ENCODE data around the gene UBE3D. TPM values are rescaled to one million over a fixed set of nuclear protein-coding genes. Genes with fewer than 3 reads are reported as not detected.

UBE3D gene
- total and polyA plus RNA-seq, 4 donors: 7.5 to 17.0 (median 12.3) TPM

GRCh38 chr6:82959385-82959941 is 106.2 kb downstream of the UBE3D start:
- WGBS (ENCODE audit: insufficient coverage): 80% methylated on average over 3 of the region's 4 CpGs
- Histone ChIP-seq H3K4me1 (ENCODE audit: control insufficient read depth, insufficient read depth, low read length) (no peaks in the 10 kb centered on the region), H3K36me3 (ENCODE audit: control insufficient read depth, insufficient read depth, low read length) (peaks cover 3% of the 10 kb centered on the region), H3K27me3 (ENCODE audit: control insufficient read depth, insufficient read depth, low read length) (no peaks in the 10 kb centered on the region), H3K9me3 (ENCODE audit: control insufficient read depth, insufficient read depth, low read length) (no peaks in the 10 kb centered on the region), H3K4me3 (ENCODE audit: low read depth, low read length) (no peak overlapping the region), H3K27ac (ENCODE audit: low read depth, low read length) (no peak overlapping the region)
- DNase-seq (ENCODE audit: low read depth in 4 of 6, low spot score in 6 of 6): no peak

GRCh38 chr6:82958551-82958950 is 107.1 kb downstream of the UBE3D start:
- Histone ChIP-seq H3K27me3 (ENCODE audit: control insufficient read depth, insufficient read depth, low read length) (no peaks in the 10 kb centered on the region), H3K4me3 (ENCODE audit: low read depth, low read length) (no peak overlapping the region), H3K27ac (ENCODE audit: low read depth, low read length) (no peak overlapping the region), H3K9me3 (ENCODE audit: control insufficient read depth, insufficient read depth, low read length) (no peaks in the 10 kb centered on the region), H3K36me3 (ENCODE audit: control insufficient read depth, insufficient read depth, low read length) (peaks cover 3% of the 10 kb centered on the region), H3K4me1 (ENCODE audit: control insufficient read depth, insufficient read depth, low read length) (no peaks in the 10 kb centered on the region)
- no CpG with 5 or more reads among the region's 1 CpG for WGBS (ENCODE audit: insufficient coverage)
- no peak for DNase-seq (ENCODE audit: low read depth in 4 of 6, low spot score in 6 of 6)

- no peak for DNase-seq (ENCODE audit: low read depth in 4 of 6, low spot score in 6 of 6)
- WGBS (ENCODE audit: insufficient coverage): no CpG with 5 or more reads among the region's 2 CpGs
Observed at GRCh38 chr6:82957868-82958245, 107.8 kb downstream of the UBE3D start.

DNA sequence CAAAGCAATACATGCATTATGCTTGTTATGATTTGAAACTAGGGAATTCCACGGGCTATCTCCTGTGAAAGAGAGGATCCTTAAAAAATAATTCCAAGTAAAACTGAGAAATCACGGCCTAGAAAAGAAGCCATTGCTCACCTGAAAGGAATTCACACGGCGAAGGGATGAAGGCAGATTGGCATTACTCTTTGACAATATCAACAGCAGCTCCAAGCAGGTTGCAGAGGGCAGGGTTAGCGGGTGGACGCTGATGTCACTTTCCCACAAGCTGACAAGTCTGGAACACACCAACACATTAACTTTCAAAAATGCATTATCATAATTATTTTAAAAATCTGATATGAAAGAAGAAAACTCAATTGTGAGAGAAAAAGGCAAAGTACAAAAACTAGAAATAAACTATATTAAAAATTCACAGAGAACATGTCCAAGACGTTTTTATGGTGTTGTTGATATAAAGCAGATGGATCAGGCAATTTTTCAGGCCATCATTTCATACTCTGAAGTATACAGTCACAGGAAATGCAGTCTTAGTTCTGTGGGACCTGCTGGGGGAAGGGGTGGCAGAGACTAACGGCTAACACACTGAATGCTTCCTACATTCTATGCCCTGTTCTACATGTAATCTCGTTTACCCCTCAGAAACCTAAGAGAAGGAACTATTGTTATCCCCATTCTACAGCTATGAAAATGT is 108.3 kb downstream of the UBE3D start:
- Histone ChIP-seq H3K27me3 (ENCODE audit: control insufficient read depth, insufficient read depth, low read length) (no peaks in the 10 kb centered on the region), H3K4me3 (ENCODE audit: low read depth, low read length) (no peak overlapping the region), H3K9me3 (ENCODE audit: control insufficient read depth, insufficient read depth, low read length) (no peaks in the 10 kb centered on the region), H3K36me3 (ENCODE audit: control insufficient read depth, insufficient read depth, low read length) (peaks cover 3% of the 10 kb centered on the region), H3K4me1 (ENCODE audit: control insufficient read depth, insufficient read depth, low read length) (no peaks in the 10 kb centered on the region), H3K27ac (ENCODE audit: low read depth, low read length) (no peak overlapping the region)
- WGBS (ENCODE audit: insufficient coverage): 100% methylated on average over 3 of the region's 9 CpGs
- no peak for DNase-seq (ENCODE audit: low read depth in 4 of 6, low spot score in 6 of 6)

More at GRCh38 chr6:82957868-82958245, 107.8 kb downstream of the UBE3D start:
- no peak overlapping the region for H3K27ac ChIP-seq (ENCODE audit: low read depth, low read length)
- H3K27me3 ChIP-seq (ENCODE audit: control insufficient read depth, insufficient read depth, low read length): no peaks in the 10 kb centered on the region
- H3K36me3 ChIP-seq (ENCODE audit: control insufficient read depth, insufficient read depth, low read length): peaks cover 3% of the 10 kb centered on the region
- H3K4me3 ChIP-seq (ENCODE audit: low read depth, low read length): no peak overlapping the region
- no peaks in the 10 kb centered on the region for H3K4me1 ChIP-seq (ENCODE audit: control insufficient read depth, insufficient read depth, low read length)
- no peaks in the 10 kb centered on the region for H3K9me3 ChIP-seq (ENCODE audit: control insufficient read depth, insufficient read depth, low read length)

DNA sequence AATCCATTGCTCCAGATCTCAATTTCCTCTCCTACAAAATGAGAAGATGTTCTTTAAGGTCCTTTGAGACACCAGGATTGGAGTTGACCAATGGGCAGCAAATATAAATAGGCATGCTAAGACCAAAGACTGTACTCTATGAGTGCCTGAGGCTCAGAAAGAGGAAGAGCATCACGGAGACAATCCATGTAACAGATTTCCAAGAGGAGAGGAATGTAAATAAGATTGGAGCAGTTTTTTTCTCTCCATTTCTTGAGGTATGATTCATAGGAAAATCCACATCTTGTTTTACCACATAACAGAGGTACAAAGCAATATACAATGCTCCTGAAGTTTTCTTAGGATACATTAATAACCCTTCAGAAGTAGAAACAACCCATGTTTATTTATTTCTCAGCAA is 109.8 kb downstream of the UBE3D start:
- H3K4me3 ChIP-seq (ENCODE audit: low read depth, low read length): no peak overlapping the region
- no CpG with 5 or more reads among the region's 1 CpG for WGBS (ENCODE audit: insufficient coverage)
- no peaks in the 10 kb centered on the region for H3K4me1 ChIP-seq (ENCODE audit: control insufficient read depth, insufficient read depth, low read length)
- H3K27ac ChIP-seq (ENCODE audit: low read depth, low read length): no peak overlapping the region
- no peaks in the 10 kb centered on the region for H3K9me3 ChIP-seq (ENCODE audit: control insufficient read depth, insufficient read depth, low read length)
- H3K36me3 ChIP-seq (ENCODE audit: control insufficient read depth, insufficient read depth, low read length): peaks cover 3% of the 10 kb centered on the region
- no peak for DNase-seq (ENCODE audit: low read depth in 4 of 6, low spot score in 6 of 6)
- H3K27me3 ChIP-seq (ENCODE audit: control insufficient read depth, insufficient read depth, low read length): no peaks in the 10 kb centered on the region

DNA sequence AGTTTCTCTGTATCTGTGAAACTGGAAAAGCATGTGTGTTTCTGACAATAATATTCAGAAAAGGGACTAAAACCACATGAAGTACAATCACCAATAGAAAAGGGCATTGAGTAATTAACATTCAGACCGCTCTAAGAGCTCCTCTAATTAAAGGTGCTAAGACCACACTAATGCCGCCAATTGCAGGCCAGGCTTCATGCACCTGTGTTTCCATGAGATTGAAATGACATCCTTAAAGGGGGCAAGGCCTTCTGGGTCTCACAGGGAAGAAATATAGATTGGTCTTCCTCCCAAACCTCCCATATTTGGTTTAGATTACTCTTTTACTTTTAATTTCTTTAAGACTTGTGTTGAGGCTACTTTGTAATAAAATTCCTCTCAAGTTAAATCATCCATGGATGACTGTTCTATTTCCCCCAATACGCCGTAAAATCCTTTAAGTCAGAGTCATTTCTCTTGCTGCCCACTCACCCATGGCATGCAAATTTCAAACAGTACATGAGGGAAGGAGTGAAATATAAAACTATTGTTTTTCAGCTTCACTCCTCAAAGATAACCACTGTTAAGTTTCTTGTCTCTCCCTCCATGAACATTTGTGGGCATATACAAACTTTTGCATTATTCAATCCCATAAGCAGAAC is 110.6 kb downstream of the UBE3D start:
- H3K4me3 ChIP-seq (ENCODE audit: low read depth, low read length): no peak overlapping the region
- H3K9me3 ChIP-seq (ENCODE audit: control insufficient read depth, insufficient read depth, low read length): no peaks in the 10 kb centered on the region
- WGBS (ENCODE audit: insufficient coverage): no CpG with 5 or more reads among the region's 4 CpGs
- H3K27ac ChIP-seq (ENCODE audit: low read depth, low read length): no peak overlapping the region
- DNase-seq (ENCODE audit: low read depth in 4 of 6, low spot score in 6 of 6): no peak
- no peaks in the 10 kb centered on the region for H3K27me3 ChIP-seq (ENCODE audit: control insufficient read depth, insufficient read depth, low read length)
- no peaks in the 10 kb centered on the region for H3K4me1 ChIP-seq (ENCODE audit: control insufficient read depth, insufficient read depth, low read length)
- peaks cover 3% of the 10 kb centered on the region for H3K36me3 ChIP-seq (ENCODE audit: control insufficient read depth, insufficient read depth, low read length)

- H3K4me1 ChIP-seq (ENCODE audit: control insufficient read depth, insufficient read depth, low read length): no peaks in the 10 kb centered on the region
- WGBS (ENCODE audit: insufficient coverage): no CpG with 5 or more reads among the region's 2 CpGs
- no peaks in the 10 kb centered on the region for H3K27me3 ChIP-seq (ENCODE audit: control insufficient read depth, insufficient read depth, low read length)
- no peaks in the 10 kb centered on the region for H3K9me3 ChIP-seq (ENCODE audit: control insufficient read depth, insufficient read depth, low read length)
- no peak overlapping the region for H3K27ac ChIP-seq (ENCODE audit: low read depth, low read length)
- no peak overlapping the region for H3K4me3 ChIP-seq (ENCODE audit: low read depth, low read length)
- DNase-seq (ENCODE audit: low read depth in 4 of 6, low spot score in 6 of 6): peak in 1 of 6 donors; percentile 7
- H3K36me3 ChIP-seq (ENCODE audit: control insufficient read depth, insufficient read depth, low read length): peaks cover 3% of the 10 kb centered on the region
Observed at GRCh38 chr6:82954356-82954755, 111.3 kb downstream of the UBE3D start.

GRCh38 chr6:82953871-82954270 is 111.8 kb downstream of the UBE3D start:
- Histone ChIP-seq H3K27me3 (ENCODE audit: control insufficient read depth, insufficient read depth, low read length) (no peaks in the 10 kb centered on the region), H3K4me3 (ENCODE audit: low read depth, low read length) (no peak overlapping the region), H3K36me3 (ENCODE audit: control insufficient read depth, insufficient read depth, low read length) (peaks cover 3% of the 10 kb centered on the region), H3K9me3 (ENCODE audit: control insufficient read depth, insufficient read depth, low read length) (no peaks in the 10 kb centered on the region), H3K27ac (ENCODE audit: low read depth, low read length) (no peak overlapping the region), H3K4me1 (ENCODE audit: control insufficient read depth, insufficient read depth, low read length) (no peaks in the 10 kb centered on the region)
- no peak for DNase-seq (ENCODE audit: low read depth in 4 of 6, low spot score in 6 of 6)
- WGBS (ENCODE audit: insufficient coverage): 62% methylated on average over 3 of the region's 4 CpGs

GRCh38 chr6:82951935-82952334 is 113.7 kb downstream of the UBE3D start:
- Histone ChIP-seq H3K9me3 (ENCODE audit: control insufficient read depth, insufficient read depth, low read length) (no peaks in the 10 kb centered on the region), H3K4me3 (ENCODE audit: low read depth, low read length) (no peak overlapping the region), H3K27me3 (ENCODE audit: control insufficient read depth, insufficient read depth, low read length) (no peaks in the 10 kb centered on the region), H3K36me3 (ENCODE audit: control insufficient read depth, insufficient read depth, low read length) (peaks cover 3% of the 10 kb centered on the region), H3K27ac (ENCODE audit: low read depth, low read length) (no peak overlapping the region), H3K4me1 (ENCODE audit: control insufficient read depth, insufficient read depth, low read length) (no peaks in the 10 kb centered on the region)
- WGBS (ENCODE audit: insufficient coverage): no CpG with 5 or more reads among the region's 1 CpG
- DNase-seq (ENCODE audit: low read depth in 4 of 6, low spot score in 6 of 6): no peak

- no peak overlapping the region for H3K27ac ChIP-seq (ENCODE audit: low read depth, low read length)
- no peak for DNase-seq (ENCODE audit: low read depth in 4 of 6, low spot score in 6 of 6)
- no peaks in the 10 kb centered on the region for H3K27me3 ChIP-seq (ENCODE audit: control insufficient read depth, insufficient read depth, low read length)
- H3K36me3 ChIP-seq (ENCODE audit: control insufficient read depth, insufficient read depth, low read length): no peaks in the 10 kb centered on the region
- WGBS (ENCODE audit: insufficient coverage): 94% methylated on average over 1 of the region's 1 CpG
- no peaks in the 10 kb centered on the region for H3K4me1 ChIP-seq (ENCODE audit: control insufficient read depth, insufficient read depth, low read length)
- H3K4me3 ChIP-seq (ENCODE audit: low read depth, low read length): no peak overlapping the region
- no peaks in the 10 kb centered on the region for H3K9me3 ChIP-seq (ENCODE audit: control insufficient read depth, insufficient read depth, low read length)
Observed at GRCh38 chr6:82951389-82951788, 114.3 kb downstream of the UBE3D start.

Data from spinal cord (tissue), 10 donors.